Stimulated activated memory B cell treated with anti-CD40 and anti-IgM and Interleukin-4, amounts not matched to agents 10 μg/mL and 1 μg/mL and 100 μg/mL, for 72 hours (primary cell): ENCODE measurements around the gene SLCO1B3.
"Not testable (repeated sequence)": the region's sequence is repeated elsewhere in the genome, so short reads cannot be mapped to it uniquely, and the experiment has no call there.

Source experiments
- ATAC-seq: fragments of 150-1000 bp; cut with Tn5 transposase; 2 replicates; pipeline ENCODE4 v1.10.0; 2021
- H3K27ac Mint-ChIP-seq: one replicate; pipeline ENCODE4 v1.8.0; 2022; ENCODE audit warnings: mild to moderate bottlenecking, mixed read lengths
- H3K27me3 Mint-ChIP-seq: one replicate; pipeline ENCODE4 v1.8.0; 2022; ENCODE audit warnings: mixed read lengths
- H3K36me3 Mint-ChIP-seq: one replicate; pipeline ENCODE4 v1.8.0; 2022; ENCODE audit warnings: mixed read lengths
- H3K4me1 Mint-ChIP-seq: one replicate; pipeline ENCODE4 v1.8.0; 2022; ENCODE audit warnings: mixed read lengths
- H3K4me3 Mint-ChIP-seq: one replicate; pipeline ENCODE4 v1.8.0; 2022; ENCODE audit warnings: mild to moderate bottlenecking, moderate library complexity, mixed read lengths
- H3K9me3 Mint-ChIP-seq: one replicate; pipeline ENCODE4 v1.8.0; 2022; ENCODE audit warnings: mixed read lengths

Gene SLCO1B3, protein sequence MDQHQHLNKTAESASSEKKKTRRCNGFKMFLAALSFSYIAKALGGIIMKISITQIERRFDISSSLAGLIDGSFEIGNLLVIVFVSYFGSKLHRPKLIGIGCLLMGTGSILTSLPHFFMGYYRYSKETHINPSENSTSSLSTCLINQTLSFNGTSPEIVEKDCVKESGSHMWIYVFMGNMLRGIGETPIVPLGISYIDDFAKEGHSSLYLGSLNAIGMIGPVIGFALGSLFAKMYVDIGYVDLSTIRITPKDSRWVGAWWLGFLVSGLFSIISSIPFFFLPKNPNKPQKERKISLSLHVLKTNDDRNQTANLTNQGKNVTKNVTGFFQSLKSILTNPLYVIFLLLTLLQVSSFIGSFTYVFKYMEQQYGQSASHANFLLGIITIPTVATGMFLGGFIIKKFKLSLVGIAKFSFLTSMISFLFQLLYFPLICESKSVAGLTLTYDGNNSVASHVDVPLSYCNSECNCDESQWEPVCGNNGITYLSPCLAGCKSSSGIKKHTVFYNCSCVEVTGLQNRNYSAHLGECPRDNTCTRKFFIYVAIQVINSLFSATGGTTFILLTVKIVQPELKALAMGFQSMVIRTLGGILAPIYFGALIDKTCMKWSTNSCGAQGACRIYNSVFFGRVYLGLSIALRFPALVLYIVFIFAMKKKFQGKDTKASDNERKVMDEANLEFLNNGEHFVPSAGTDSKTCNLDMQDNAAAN

DNA sequence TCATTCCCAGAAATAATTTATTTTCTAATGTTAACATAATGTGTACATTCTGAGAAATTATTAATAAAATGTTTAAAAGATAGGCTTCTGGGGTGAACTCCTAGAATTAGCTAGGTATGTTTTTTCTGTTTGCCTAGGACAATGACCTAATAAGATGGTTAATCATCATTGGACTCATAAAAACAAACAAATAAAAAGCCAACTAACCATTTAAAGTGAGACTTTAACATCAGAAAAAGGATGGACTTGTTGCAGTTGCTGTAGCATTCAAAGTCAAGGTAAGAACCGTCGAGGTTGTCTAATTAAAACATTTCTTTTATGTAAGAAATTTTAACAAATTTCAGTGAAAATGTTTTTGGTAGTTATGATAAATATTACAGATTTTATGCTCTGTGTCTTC is at the start of gene SLCO1B3:
Gene SLCO1B3 (plus strand): TSS at position 219 of the 400 bp plus-strand sequence. CDS start 5,034 bp downstream, outside the sequence.
- Mint-ChIP-seq H3K4me1 (no peaks in the 10 kb centered on the region), H3K4me3 (no peak within 1 kb of the TSS), H3K27me3 (no peaks in the 10 kb centered on the region), H3K9me3 (no peaks in the 10 kb centered on the region), H3K27ac (no peak within 1 kb of the TSS), H3K36me3 (no peaks in the 10 kb centered on the region)
- ATAC-seq, result no peak

DNA sequence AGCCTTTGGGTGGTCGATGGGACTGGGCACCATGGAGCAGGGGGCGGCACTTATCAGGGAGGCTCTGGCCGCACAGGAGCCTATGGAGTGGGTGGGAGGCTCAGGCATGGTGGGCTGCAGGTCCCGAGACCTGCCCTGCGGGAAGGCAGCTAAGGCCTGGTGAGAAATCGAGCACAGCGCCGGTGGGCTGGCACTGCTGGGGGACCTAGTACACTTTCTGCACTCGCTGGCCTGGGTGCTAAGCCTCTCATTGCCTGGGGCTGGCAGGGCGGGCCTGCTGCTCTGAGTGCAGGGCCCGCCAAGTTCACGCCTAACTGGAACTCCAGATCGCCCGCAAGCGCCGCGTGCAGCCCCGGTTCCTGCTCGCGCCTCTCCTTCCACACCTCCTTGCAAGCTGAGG is 33.1 kb upstream of the SLCO1B3 start:
- no peak overlapping the region for H3K4me3 Mint-ChIP-seq
- no peaks in the 10 kb centered on the region for H3K4me1 Mint-ChIP-seq
- H3K27me3 Mint-ChIP-seq, result no peaks in the 10 kb centered on the region
- no peak for ATAC-seq
- H3K27ac Mint-ChIP-seq, result no peak overlapping the region
- H3K36me3 Mint-ChIP-seq, result no peaks in the 10 kb centered on the region
- peaks cover 3% of the 10 kb centered on the region for H3K9me3 Mint-ChIP-seq

DNA sequence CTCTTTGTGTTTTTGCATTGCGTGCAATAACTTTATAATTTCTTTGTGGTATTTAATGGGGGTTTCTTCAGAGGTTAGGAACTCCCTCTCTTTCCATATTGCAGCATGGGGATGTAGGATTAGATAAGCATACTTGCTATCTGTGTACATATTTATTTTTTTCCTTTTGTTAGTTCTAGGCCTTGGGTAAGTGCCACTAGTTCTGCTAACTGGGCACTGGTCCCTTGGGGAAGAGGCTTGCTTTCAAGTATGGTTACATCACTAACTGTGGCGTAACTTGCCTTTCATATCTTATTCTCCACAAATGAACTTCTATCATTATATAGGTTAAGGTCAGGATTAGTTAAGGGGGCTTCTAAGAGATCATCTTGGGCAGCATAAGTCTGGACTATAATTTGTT is 31.5 kb upstream of the SLCO1B3 start:
- Mint-ChIP-seq H3K4me1 (no peaks in the 10 kb centered on the region), H3K36me3 (no peaks in the 10 kb centered on the region), H3K9me3 (peaks cover 3% of the 10 kb centered on the region), H3K27ac (no peak overlapping the region), H3K4me3 (no peak overlapping the region), H3K27me3 (no peaks in the 10 kb centered on the region)
- ATAC-seq, result no peak

DNA sequence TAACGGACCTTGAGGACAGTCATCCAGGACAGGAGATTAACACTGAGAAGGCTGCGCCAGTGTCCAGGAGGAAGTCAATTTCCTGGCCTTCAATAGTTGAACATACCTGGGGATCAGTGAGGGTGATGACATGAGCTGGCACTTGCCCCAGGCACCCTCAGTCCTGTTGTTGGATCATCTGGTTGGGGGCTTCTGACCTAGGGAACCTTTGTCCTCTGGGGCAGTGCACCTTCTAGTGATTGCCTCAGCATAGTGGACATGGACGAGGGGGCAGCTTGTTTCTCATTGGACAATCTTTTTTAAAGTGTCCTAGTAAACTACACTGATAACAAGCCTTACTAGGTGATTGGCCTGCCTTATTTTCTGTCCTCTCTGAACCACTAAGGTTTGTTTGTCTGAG is 30.5 kb upstream of the SLCO1B3 start:
- not testable (repeated sequence) for H3K4me3 Mint-ChIP-seq, H3K9me3 Mint-ChIP-seq, ATAC-seq, H3K4me1 Mint-ChIP-seq, H3K36me3 Mint-ChIP-seq, H3K27ac Mint-ChIP-seq, H3K27me3 Mint-ChIP-seq

DNA sequence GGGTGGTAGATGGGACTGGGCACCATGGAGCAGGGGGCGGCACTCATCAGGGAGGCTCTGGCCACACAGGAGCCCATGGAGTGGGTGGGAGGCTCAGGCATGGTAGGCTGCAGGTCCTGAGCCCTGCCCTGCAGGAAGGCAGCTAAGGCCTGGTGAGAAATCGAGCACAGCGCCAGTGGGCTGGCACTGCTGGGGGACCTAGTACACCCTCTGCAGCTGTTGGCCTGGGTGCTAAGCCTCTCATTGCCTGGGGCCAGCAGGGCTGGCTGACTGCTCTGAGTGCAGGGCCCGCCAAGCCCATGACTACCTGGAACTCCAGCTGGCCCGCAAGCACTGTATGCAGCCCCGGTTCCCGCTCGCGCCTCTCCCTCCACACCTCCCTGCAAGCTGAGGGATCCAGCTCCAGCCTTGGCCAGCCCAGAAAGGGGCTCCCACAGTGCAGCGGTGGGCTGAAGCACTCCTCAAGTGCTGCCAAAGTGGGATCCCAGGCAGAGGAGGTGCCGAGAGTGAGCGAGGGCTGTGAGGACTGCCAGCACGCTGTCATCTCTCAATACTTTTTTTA is 26.6 kb upstream of the SLCO1B3 start:
- H3K4me1 Mint-ChIP-seq, H3K27me3 Mint-ChIP-seq, H3K27ac Mint-ChIP-seq, ATAC-seq, H3K4me3 Mint-ChIP-seq, H3K36me3 Mint-ChIP-seq, H3K9me3 Mint-ChIP-seq: not testable (repeated sequence)

DNA sequence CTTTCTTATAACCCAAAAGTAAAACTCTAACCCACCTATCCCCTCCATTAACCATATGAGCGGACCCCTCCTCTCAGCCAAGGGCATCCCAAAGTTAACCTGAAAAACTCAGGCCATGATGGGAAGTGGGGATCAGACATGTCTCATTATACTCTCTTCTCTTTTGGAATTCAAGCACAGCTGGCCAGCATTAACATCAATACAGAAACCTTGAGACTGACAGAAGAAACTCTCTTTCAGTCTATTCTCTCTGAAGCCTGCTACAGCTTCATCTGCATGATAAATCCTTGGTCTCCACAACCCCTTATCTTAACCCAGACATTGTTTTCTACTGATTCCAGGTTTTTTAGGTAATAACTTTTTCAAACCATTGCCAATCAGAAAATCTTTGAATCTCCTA is 17.5 kb upstream of the SLCO1B3 start:
- no peak for ATAC-seq
- Mint-ChIP-seq H3K9me3 (peaks cover 5% of the 10 kb centered on the region), H3K27me3 (no peaks in the 10 kb centered on the region), H3K36me3 (no peaks in the 10 kb centered on the region), H3K4me1 (no peaks in the 10 kb centered on the region), H3K4me3 (no peak overlapping the region), H3K27ac (no peak overlapping the region)

DNA sequence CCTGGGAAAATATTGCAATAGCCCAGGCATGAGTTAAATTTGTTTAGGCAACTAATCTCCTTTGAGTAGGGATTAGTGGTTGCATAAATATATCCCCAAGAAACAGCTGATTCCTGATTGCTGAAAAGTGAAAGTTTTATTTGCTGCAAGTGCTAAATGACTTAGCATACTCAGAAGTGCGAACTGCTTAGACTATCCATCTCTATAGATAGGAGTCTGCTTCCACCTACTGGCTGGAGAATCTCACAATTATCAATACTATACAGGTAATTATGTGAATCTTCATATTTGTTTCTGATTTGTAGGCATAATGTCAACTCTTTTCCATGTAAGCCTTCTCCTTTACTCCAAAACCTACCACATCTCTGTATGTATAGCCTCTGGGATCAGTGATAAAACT is 12.0 kb upstream of the SLCO1B3 start:
- Mint-ChIP-seq H3K27me3 (no peaks in the 10 kb centered on the region), H3K4me1 (no peaks in the 10 kb centered on the region)

DNA sequence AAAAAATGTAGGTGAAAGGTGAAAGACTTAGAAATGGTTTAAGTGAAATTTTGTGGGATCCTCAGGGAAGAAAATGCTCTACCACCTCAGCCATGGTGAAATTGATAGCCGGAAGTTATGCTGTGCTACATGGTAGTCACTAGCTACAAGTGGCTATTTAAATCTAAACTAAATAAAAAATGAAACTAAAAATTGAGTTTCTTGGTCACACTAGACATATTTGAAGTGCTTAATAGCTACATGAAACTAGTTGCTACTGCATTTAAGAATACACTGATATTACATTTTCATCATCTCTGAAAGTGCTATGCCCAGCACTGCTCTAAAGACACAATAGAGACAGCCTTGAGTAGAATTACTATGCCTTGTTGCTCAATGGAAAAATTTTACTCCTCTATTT is 10.3 kb upstream of the SLCO1B3 start:
- no peak overlapping the region for H3K4me3 Mint-ChIP-seq
- no peaks in the 10 kb centered on the region for H3K4me1 Mint-ChIP-seq
- no peak overlapping the region for H3K27ac Mint-ChIP-seq
- no peaks in the 10 kb centered on the region for H3K9me3 Mint-ChIP-seq
- no peaks in the 10 kb centered on the region for H3K36me3 Mint-ChIP-seq
- no peak for ATAC-seq
- H3K27me3 Mint-ChIP-seq, result no peaks in the 10 kb centered on the region

More for the DNA sequence above, 12.0 kb upstream of the SLCO1B3 start:
- no peak overlapping the region for H3K27ac Mint-ChIP-seq
- no peaks in the 10 kb centered on the region for H3K9me3 Mint-ChIP-seq
- no peaks in the 10 kb centered on the region for H3K36me3 Mint-ChIP-seq
- no peak overlapping the region for H3K4me3 Mint-ChIP-seq
- ATAC-seq, result no peak

DNA sequence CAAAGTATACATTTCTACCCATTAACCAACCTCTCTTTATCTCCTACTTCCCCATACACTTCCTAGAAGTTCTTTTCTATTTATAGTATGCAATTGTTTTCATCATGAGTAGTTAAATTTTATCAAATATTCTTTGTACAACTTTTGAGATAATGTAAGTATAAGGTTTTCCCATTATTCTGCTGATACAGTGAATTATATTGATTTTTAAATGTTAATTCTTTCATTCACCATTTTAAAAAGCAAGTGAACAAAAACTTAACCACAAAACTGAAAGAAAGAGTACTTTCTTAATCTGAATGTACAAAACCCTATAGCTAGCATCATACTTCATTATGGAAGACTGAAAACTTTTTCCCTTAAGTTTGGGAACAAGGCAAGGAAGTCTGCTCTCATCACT is 9.5 kb upstream of the SLCO1B3 start:
- Mint-ChIP-seq H3K27me3 (no peaks in the 10 kb centered on the region), H3K27ac (no peak overlapping the region), H3K4me1 (no peaks in the 10 kb centered on the region), H3K4me3 (no peak overlapping the region), H3K9me3 (no peaks in the 10 kb centered on the region), H3K36me3 (no peaks in the 10 kb centered on the region)
- no peak for ATAC-seq

DNA sequence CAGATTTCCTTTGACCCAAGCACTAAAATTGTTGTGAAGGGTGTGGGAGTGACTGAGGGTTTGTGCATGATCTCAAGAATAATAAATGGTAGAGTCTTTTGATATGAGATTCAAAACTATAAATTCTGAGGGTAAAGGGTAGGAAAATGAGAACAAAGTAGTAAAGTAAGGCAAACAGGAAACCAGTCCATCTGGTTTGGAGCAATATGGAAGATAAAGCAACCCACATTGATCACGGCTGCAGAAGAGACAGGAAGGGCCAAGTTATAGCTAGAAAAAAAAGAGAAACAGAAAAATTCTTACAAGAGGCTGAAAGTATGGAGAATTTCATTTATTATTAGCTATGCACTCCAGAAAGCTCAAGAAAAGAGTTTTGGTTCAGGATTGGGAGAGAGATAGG is 4.6 kb upstream of the SLCO1B3 start:
- ATAC-seq, result no peak
- Mint-ChIP-seq H3K36me3 (no peaks in the 10 kb centered on the region), H3K27ac (no peak overlapping the region), H3K27me3 (no peaks in the 10 kb centered on the region), H3K4me3 (no peak overlapping the region), H3K4me1 (no peaks in the 10 kb centered on the region), H3K9me3 (no peaks in the 10 kb centered on the region)

DNA sequence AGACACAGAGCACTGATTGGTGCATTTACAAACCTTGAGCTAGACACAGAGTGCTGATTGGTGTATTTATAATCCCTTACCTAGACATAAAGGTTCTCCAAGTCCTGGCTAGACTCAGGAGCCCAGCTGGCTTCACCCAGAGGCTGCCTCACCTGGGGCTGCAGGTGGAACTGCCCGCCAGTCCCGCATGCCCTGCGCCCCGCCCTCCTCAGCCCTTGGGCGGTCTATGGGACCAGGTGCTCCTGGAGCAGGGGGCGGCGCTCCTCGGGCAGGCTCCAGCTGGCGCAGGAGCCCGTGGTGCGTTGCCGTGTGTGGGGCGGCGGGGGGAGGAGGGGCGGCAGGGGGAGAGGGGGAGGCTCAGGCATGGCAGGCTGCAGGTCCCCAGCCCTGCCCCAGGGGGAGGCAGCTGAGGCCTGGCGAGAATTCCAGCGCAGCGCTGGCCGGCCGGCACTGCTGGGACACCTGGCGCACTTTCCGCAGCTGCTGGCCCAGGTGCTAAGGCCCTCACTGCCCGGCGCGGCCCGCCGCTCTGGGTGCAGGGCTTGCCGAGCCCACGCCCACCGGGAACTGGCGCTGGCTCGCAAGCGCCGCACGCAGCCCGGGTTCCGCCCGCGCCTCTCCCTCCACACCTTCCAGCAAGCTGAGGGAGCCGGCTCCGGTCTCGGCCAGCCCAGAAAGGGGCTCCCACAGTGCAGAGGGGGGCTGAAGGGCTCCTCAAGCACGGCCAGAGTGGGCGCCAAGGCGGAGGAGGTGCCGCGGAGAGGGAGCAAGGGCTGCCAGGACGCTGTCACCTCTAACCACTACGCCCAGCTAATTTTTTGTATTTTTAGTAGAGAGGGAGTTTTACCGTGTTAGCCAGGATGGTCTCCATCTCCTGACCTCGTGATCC is 3.1 kb upstream of the SLCO1B3 start:
- H3K27ac Mint-ChIP-seq, result no peak overlapping the region
- H3K4me3 Mint-ChIP-seq, result no peak overlapping the region
- no peak for ATAC-seq
- no peaks in the 10 kb centered on the region for H3K9me3 Mint-ChIP-seq
- no peaks in the 10 kb centered on the region for H3K27me3 Mint-ChIP-seq
- H3K36me3 Mint-ChIP-seq, result no peaks in the 10 kb centered on the region
- no peaks in the 10 kb centered on the region for H3K4me1 Mint-ChIP-seq

DNA sequence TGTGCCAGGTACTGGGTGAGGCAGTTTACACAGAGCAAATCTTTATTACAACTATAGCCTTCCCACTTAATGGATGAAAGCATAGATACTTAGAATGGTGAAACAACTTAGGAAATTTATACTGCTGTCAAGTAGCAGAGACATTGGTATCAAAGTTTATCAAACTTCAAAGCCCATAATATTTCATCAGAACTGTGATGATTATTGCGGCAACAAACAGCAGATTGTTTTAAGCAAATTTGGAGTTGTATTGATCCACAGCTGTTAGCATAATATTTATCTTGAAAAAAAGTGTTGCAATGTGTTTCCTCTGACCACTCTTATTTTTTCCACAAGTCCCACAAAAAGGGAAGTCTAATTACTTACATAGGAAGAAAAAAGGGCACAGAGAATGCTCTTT is 2.0 kb upstream of the SLCO1B3 start:
- no peaks in the 10 kb centered on the region for H3K4me1 Mint-ChIP-seq
- ATAC-seq, result no peak
- no peaks in the 10 kb centered on the region for H3K36me3 Mint-ChIP-seq
- no peak overlapping the region for H3K27ac Mint-ChIP-seq
- no peaks in the 10 kb centered on the region for H3K9me3 Mint-ChIP-seq
- no peak overlapping the region for H3K4me3 Mint-ChIP-seq
- no peaks in the 10 kb centered on the region for H3K27me3 Mint-ChIP-seq

DNA sequence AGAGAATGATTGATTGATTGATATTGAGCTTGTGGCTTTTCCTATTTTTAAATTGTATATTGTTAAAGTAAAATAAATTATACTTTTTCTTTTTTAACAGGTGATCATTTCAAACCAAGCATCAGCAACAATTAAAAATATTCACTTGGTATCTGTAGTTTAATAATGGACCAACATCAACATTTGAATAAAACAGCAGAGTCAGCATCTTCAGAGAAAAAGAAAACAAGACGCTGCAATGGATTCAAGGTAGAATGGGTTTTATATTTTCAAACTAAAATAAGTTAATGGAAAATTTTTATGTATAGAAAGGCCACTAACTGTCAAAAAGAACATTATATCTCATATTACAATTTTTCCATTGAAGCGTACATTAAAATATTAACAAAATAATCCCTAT is 5.1 kb downstream of the SLCO1B3 start:
- H3K4me1 Mint-ChIP-seq, result no peaks in the 10 kb centered on the region
- H3K4me3 Mint-ChIP-seq, result no peak overlapping the region
- H3K36me3 Mint-ChIP-seq, result no peaks in the 10 kb centered on the region
- ATAC-seq, result no peak
- no peaks in the 10 kb centered on the region for H3K27me3 Mint-ChIP-seq
- H3K9me3 Mint-ChIP-seq, result peaks cover 4% of the 10 kb centered on the region
- H3K27ac Mint-ChIP-seq, result no peak overlapping the region

DNA sequence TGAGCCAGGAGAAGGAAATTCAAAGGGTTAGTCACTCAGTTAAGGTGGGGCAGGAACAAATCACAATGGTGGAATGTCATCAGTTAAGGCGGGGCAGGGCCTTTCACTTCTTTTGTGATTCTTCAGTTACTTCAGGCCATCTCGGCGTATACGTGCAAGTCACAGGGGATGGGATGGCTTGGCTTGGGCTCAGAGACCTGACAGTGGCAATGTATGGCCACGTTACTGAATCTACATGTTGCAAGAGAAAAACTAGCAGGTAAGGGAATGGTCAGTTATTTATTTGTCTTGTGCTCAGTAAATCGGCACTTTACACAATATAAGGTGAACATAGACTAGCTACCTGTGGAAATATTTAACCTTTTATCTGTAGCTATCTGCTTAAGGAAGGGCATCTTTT is 11.9 kb downstream of the SLCO1B3 start:
- Mint-ChIP-seq H3K27me3 (no peaks in the 10 kb centered on the region), H3K27ac (no peak overlapping the region), H3K4me3 (no peak overlapping the region), H3K4me1 (no peaks in the 10 kb centered on the region), H3K36me3 (no peaks in the 10 kb centered on the region), H3K9me3 (peaks cover 4% of the 10 kb centered on the region)
- ATAC-seq, result no peak

DNA sequence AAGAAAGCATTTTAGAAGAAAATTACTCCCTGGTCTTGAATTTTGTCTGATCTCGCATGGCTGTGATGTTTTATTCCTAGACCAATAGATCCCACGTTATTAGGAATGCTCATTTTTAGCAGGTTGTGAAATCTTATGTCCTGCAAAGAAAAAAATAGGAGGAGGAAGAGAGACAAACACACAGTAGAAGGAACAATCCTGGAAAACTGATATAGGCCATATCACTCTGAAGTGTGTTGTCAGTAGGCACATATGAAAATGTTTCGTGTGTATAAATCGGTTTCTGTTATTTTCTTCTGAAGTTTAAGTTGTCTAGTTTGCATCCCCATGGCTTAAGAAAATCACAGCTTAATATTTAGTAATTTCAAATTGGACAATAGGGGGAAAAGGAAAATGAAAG is 12.4 kb downstream of the SLCO1B3 start:
- Mint-ChIP-seq H3K4me1 (no peaks in the 10 kb centered on the region), H3K27me3 (no peaks in the 10 kb centered on the region), H3K4me3 (no peak overlapping the region), H3K9me3 (peaks cover 4% of the 10 kb centered on the region), H3K27ac (no peak overlapping the region), H3K36me3 (no peaks in the 10 kb centered on the region)
- no peak for ATAC-seq
